Liver (tissue), 9 donors: Measurements from ENCODE around the gene DNAJC5. TPM values are rescaled to one million over a fixed set of nuclear protein-coding genes. Genes with fewer than 3 reads are reported as not detected.

Source experiments
- DNase-seq: peaks from one replicate; pipeline ENCODE4 v3.0.0-alpha.2; 2017; ENCODE audit warnings: low spot score
- H3K27ac ChIP-seq, 2 donors: one replicate each; pipeline ENCODE4 v1.7.0; 2013; ENCODE audit warnings: inconsistent platforms in 2 of 2, low read length in 2 of 2, control low read depth in 1 of 2, low read depth in 1 of 2, mild to moderate bottlenecking in 1 of 2
- H3K27me3 ChIP-seq, 4 donors: one replicate each; pipeline versions ENCODE4 v1.6.1 to v1.7.0; 2013; ENCODE audit warnings: low read length in 3 of 4, inconsistent platforms in 1 of 4, mild to moderate bottlenecking in 1 of 4, moderate library complexity in 1 of 4; ENCODE audit not compliant: control insufficient read depth in 4 of 4, insufficient read depth in 4 of 4
- H3K36me3 ChIP-seq, 4 donors: one replicate each; pipeline versions ENCODE4 v1.6.1 to v1.7.0; 2013; ENCODE audit warnings: low read length in 3 of 4, mild to moderate bottlenecking in 3 of 4, low read depth in 1 of 4, moderate library complexity in 1 of 4; ENCODE audit not compliant: control insufficient read depth in 4 of 4, insufficient read depth in 3 of 4
- H3K4me1 ChIP-seq, 4 donors: one replicate each; pipeline versions ENCODE4 v1.6.1 to v1.7.0; 2013; ENCODE audit warnings: low read length in 3 of 4, mild to moderate bottlenecking in 3 of 4, moderate library complexity in 1 of 4; ENCODE audit not compliant: control insufficient read depth in 4 of 4, insufficient read depth in 4 of 4
- H3K4me3 ChIP-seq, 3 donors: one replicate each; pipeline versions ENCODE4 v1.6.1 to v1.7.0; 2013; ENCODE audit warnings: low read length in 3 of 3, control low read depth in 1 of 3, low read depth in 1 of 3, mild to moderate bottlenecking in 1 of 3
- H3K9ac ChIP-seq, 2 donors: one replicate each; pipeline ENCODE4 v1.7.0; 2013; ENCODE audit warnings: low read length in 2 of 2, mild to moderate bottlenecking in 2 of 2, moderate library complexity in 2 of 2, control low read depth in 1 of 2, low read depth in 1 of 2
- H3K9me3 ChIP-seq, 4 donors: one replicate each; pipeline versions ENCODE4 v1.6.1 to v1.7.0; 2013; ENCODE audit warnings: low read length in 3 of 4; ENCODE audit not compliant: control insufficient read depth in 4 of 4
- EGR1 ChIP-seq, 2 donors: IDR thresholded peaks; 2 replicates each; pipeline ENCODE4 v1.6.1; 2016 to 2018; ENCODE audit warnings: antibody characterized with exemption in 2 of 2, low read depth in 2 of 2
- FOXA1 ChIP-seq: IDR thresholded peaks from 2 replicates; pipeline ENCODE4 v1.6.1; 2016; ENCODE audit warnings: antibody characterized with exemption
- FOXA2 ChIP-seq: IDR thresholded peaks from 2 replicates; pipeline ENCODE4 v1.6.1; 2016; ENCODE audit warnings: antibody characterized with exemption
- GABPA ChIP-seq, 2 donors: IDR thresholded peaks in 1 of 2; conservative IDR thresholded peaks in 1 of 2; 2 replicates each; pipeline ENCODE4 v1.6.1; 2016; ENCODE audit warnings: antibody characterized with exemption in 2 of 2, mild to moderate bottlenecking in 1 of 2, moderate library complexity in 1 of 2
- HNF4A ChIP-seq, 2 donors: conservative IDR thresholded peaks; 2 replicates each; pipeline ENCODE4 v1.6.1; 2016; ENCODE audit warnings: antibody characterized with exemption in 2 of 2, mild to moderate bottlenecking in 2 of 2
- HNF4G ChIP-seq: IDR thresholded peaks from 2 replicates; pipeline ENCODE4 v1.6.1; 2016; ENCODE audit warnings: antibody characterized with exemption
- JUND ChIP-seq, 2 donors: IDR thresholded peaks; 2 replicates each; pipeline ENCODE4 v1.6.1; 2016; ENCODE audit warnings: antibody characterized with exemption in 2 of 2
- NR2F2 ChIP-seq: IDR thresholded peaks from 2 replicates; pipeline ENCODE4 v1.6.1; 2016; ENCODE audit warnings: antibody characterized with exemption
- RAD21 ChIP-seq, 2 donors: IDR thresholded peaks; 2 replicates each; pipeline ENCODE4 v1.6.1; 2016; ENCODE audit warnings: antibody characterized with exemption in 2 of 2, mild to moderate bottlenecking in 2 of 2
- RXRA ChIP-seq, 2 donors: IDR thresholded peaks; 2 replicates each; pipeline ENCODE4 v1.6.1; 2017 to 2018; ENCODE audit warnings: antibody characterized with exemption in 2 of 2, mild to moderate bottlenecking in 1 of 2
- SP1 ChIP-seq: IDR thresholded peaks from 2 replicates; pipeline ENCODE4 v1.6.1; 2018; ENCODE audit warnings: antibody characterized with exemption, mild to moderate bottlenecking
- TAF1 ChIP-seq: conservative IDR thresholded peaks from 2 replicates; pipeline ENCODE4 v1.6.1; 2016; ENCODE audit warnings: antibody characterized with exemption, mild to moderate bottlenecking
- YY1 ChIP-seq: IDR thresholded peaks from 2 replicates; pipeline ENCODE4 v1.6.1; 2016; ENCODE audit warnings: antibody characterized with exemption, mild to moderate bottlenecking
- WGBS: extraction: QIAGEN DNeasy Blood & Tissue Kit; methylation state at CpG from one replicate; pipeline ENCODE4 v1.1.7; 2013; 5-methylcytosine and 5-hydroxymethylcytosine counted together
- polyA plus RNA-seq, 2 donors: library from polyadenylated mRNA; stranded (reverse) in 1 of 2; unstranded in 1 of 2; fragments of 200-250 nt in 1 of 2; fragments of >200 nt in 1 of 2; fragmentation: Nextera tagmentation in 1 of 2; extraction: Ambion mirVana in 1 of 2; gene quantifications; one replicate each; pipeline versions ENCODE4 v1.2.1 to v1.2.3, GENCODE V29; 2013 to 2015
- total RNA-seq, 2 donors: library from RNA; depleted of rRNA; stranded (reverse); fragments of >200 nt; gene quantifications; one replicate each; pipeline ENCODE4 v1.2.3, GENCODE V29; 2014
- TF ChIP-seq, protein P1 (sequence below): IDR thresholded peaks from 2 replicates; pipeline ENCODE4 v1.6.1; 2016; ENCODE audit warnings: antibody characterized with exemption
- TF ChIP-seq, protein P2 (sequence below): fragments of 150-350 bp; IDR thresholded peaks from 2 replicates; pipeline ENCODE4 v1.5.1; 2017; ENCODE audit warnings: improper control_type of control experiment, low read depth, low read length; ENCODE audit not compliant: missing input control
- TF ChIP-seq, protein P3 (sequence below): IDR thresholded peaks from 2 replicates; pipeline ENCODE4 v1.6.1; 2016; ENCODE audit warnings: antibody characterized with exemption
- donor health status: healthy.
- donor health status: healthy.
- donor health status: healthy.
- donor health status: healthy.
- donor health status: healthy.

DNAJC5 gene
- total and polyA plus RNA-seq, 4 donors, result 8.2 to 28.6 (median 18.7) TPM

DNA sequence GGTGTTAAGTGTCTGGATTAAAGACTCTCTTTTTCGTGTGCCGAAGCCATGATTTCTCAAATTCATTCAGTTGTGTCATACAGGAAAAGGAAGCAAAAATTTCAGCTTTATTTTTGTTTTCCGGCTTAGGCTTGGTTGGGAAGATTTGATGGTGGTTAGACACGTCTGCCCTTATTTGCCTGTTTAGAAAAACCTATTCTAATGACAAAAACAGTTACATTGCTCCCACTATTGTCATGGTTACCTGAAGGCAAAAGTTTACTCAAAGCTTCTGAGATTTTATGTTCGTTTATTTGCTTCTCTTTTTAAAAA is 982 bp downstream of the DNAJC5 start:
- Histone ChIP-seq H3K4me3 (peak overlapping the region; percentile 31 to 94 (median 90)), H3K27me3 (no peaks in the 10 kb centered on the region), H3K27ac (peak overlapping the region; percentile 86 to 87), H3K9me3 (no peaks in the 10 kb centered on the region), H3K4me1 (peaks cover 3 to 40% (median 28%) of the 10 kb centered on the region in 4 donors), H3K9ac (peak overlapping the region; percentile 64 to 93), H3K36me3 (peaks cover 0 to 7% (median 4%) of the 10 kb centered on the region in 4 donors)
- no peak for DNase-seq
- TF ChIP-seq HNF4G (no peak), SP1 (no peak), RAD21 (IDR thresholded peaks at IDR 0.05) (no peak)
- TF ChIP-seq, protein P1, sequence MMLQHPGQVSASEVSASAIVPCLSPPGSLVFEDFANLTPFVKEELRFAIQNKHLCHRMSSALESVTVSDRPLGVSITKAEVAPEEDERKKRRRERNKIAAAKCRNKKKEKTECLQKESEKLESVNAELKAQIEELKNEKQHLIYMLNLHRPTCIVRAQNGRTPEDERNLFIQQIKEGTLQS, result no peak
- under 1% methylated on average over 5 of the region's 5 CpGs for WGBS

DNA sequence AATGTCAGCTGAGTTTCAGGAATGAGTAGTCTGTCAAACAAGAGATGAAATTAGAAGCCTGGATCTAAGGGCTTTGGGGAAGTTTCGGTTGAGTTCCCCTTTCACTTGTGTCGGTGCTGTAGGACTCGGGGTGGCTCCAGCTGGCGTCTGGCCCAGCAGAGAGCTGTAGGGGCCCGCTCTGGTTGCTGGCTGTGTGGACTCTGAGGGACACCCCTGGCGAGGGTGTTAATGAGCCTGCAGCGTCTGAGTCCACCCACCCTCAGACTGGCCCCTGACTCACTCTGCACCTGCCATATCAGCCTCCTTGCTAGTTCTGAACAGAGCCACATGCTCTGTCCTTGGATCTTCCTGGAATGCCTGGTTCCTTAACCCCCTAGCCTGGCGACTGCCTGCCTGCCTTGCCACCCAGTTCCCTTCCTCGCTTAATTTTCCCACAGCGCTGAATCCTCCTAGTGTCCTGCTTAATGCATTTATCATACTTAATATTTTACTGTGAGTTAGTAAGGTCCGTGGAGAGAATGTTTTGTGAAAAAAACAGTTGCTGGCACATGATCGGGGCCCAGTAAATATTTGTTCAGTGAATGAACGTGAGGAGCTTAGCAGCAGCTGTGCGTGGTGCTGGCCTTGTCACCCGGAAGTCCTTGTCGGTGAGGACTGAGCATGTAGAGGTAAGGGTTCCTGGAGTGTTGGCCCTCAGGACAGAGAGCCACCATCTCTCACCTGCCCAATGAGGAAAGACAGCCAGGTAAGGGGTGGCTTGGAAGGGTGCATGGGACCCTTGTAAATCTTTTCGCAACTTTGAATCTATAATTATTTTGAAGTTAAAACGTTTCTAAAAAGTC is 1.6 kb downstream of the DNAJC5 start:
- TF ChIP-seq YY1 (no peak), TAF1 (no peak), RXRA (IDR thresholded peaks at IDR 0.05) (peak in 1 of 2 donors; percentile 74), JUND (IDR thresholded peaks at IDR 0.05) (no peak), FOXA1 (no peak), SP1 (peak; percentile 34), NR2F2 (peak; percentile 45), HNF4G (no peak), HNF4A (conservative IDR thresholded peaks at IDR 0.05) (peak; percentile 43), GABPA (IDR thresholded peaks at IDR 0.05 in 1 of 2, conservative IDR thresholded peaks at IDR 0.05 in 1 of 2) (peak in 1 of 2 donors; percentile 77), FOXA2 (peak; percentile 68), EGR1 (IDR thresholded peaks at IDR 0.05; ENCODE audit: low read depth in 2 of 2) (no peak), RAD21 (IDR thresholded peaks at IDR 0.05) (no peak)
- TF ChIP-seq, protein P1, result no peak
- TF ChIP-seq, protein P2, sequence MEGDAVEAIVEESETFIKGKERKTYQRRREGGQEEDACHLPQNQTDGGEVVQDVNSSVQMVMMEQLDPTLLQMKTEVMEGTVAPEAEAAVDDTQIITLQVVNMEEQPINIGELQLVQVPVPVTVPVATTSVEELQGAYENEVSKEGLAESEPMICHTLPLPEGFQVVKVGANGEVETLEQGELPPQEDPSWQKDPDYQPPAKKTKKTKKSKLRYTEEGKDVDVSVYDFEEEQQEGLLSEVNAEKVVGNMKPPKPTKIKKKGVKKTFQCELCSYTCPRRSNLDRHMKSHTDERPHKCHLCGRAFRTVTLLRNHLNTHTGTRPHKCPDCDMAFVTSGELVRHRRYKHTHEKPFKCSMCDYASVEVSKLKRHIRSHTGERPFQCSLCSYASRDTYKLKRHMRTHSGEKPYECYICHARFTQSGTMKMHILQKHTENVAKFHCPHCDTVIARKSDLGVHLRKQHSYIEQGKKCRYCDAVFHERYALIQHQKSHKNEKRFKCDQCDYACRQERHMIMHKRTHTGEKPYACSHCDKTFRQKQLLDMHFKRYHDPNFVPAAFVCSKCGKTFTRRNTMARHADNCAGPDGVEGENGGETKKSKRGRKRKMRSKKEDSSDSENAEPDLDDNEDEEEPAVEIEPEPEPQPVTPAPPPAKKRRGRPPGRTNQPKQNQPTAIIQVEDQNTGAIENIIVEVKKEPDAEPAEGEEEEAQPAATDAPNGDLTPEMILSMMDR, result no peak
- TF ChIP-seq, protein P3, sequence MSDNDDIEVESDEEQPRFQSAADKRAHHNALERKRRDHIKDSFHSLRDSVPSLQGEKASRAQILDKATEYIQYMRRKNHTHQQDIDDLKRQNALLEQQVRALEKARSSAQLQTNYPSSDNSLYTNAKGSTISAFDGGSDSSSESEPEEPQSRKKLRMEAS, result peak; percentile 84
- no peaks in the 10 kb centered on the region for H3K27me3 ChIP-seq
- H3K36me3 ChIP-seq, result peaks cover 0 to 2% (median 0%) of the 10 kb centered on the region in 4 donors
- H3K9ac ChIP-seq, result peak overlapping the region; percentile 64 to 93
- peak; percentile 56 for DNase-seq
- 6% methylated on average over 18 of the region's 18 CpGs for WGBS
- H3K4me3 ChIP-seq, result peak overlapping the region; percentile 31 to 94 (median 90)
- no peaks in the 10 kb centered on the region for H3K9me3 ChIP-seq
- peaks cover 3 to 46% (median 28%) of the 10 kb centered on the region in 4 donors for H3K4me1 ChIP-seq
- H3K27ac ChIP-seq, result peak overlapping the region; percentile 86 to 87
